ENCODE data around the gene PTPRN2. TPM values are rescaled to one million over a fixed set of nuclear protein-coding genes. Genes with fewer than 3 reads are reported as not detected.

Gene PTPRN2
- total and polyA plus RNA-seq, 9 of the 15 experiments (the other 6 are each of a cell fraction or from before 2014, with no cell fraction given) = not detected

DNA sequence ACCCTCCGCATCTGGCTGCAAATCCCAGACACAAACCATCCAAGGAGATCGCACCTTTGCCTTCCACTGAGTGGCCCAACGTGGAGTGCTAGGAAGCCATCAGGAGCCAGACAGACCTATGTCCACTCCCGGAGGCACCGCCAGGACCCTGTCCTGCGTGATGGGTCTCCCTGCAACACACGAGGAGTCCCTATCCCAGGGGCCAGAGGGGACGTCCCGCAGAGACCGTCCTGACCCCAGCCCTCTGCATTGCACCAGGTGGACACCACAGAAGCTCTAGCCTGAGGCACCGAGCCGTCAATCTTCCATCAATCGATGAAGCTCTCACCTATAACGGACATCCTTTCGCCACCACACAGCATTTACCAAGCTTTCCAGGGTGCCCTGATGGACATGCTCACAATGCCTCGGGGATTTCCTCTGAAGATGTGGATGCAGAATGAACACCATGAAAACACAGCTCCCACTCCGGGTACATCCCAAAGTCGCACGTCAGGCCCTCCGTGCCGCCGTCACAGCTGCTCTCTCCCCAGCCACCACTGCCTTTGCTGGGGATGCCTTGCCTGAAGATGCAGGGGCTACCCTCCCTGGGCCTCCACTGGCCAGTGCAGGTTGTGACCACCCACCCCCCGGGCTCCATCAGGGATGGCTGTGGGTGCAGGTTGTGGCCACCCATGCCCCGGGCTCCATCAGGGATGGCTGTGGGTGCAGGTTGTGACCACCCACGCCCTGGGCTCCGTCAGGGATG is 54.1 kb downstream of the PTPRN2 start:
- in situ Hi-C loops (cut with MboI) (no loop called here), intact Hi-C loops (cut with micrococcal nuclease) (no loop called here)
- Histone ChIP-seq H3K27me3 (ENCODE audit: control insufficient read depth in 2 of 2, insufficient read depth in 2 of 2, low read length in 2 of 2) (peaks cover 47 to 82% of the 10 kb centered on the region in 2 experiments; a peak in 4 of 5 replicates), H3K9ac (ENCODE audit: insufficient read depth in 1 of 2, low read depth in 2 of 2, low read length in 2 of 2) (no peak overlapping the region), H3K4me1 (replicated peaks in 1 of 2; ENCODE audit: control insufficient read depth in 2 of 2, insufficient read depth in 2 of 2, low read length in 2 of 2) (0 out of 5 replicates have a peak, but pooled peaks cover 0 to 3% of the 10 kb centered on the region in 2 experiments), H3K9me3 (replicated peaks; ENCODE audit: control insufficient read depth, insufficient read depth, low read depth, low read length) (no peaks in the 10 kb centered on the region), H3K79me2 (ENCODE audit: control insufficient read depth, insufficient read depth, low read length) (no peaks in the 10 kb centered on the region), H4K20me1 (replicated peaks; ENCODE audit: control insufficient read depth, insufficient read depth, low read length) (no peaks in the 10 kb centered on the region; the same call in 1 of the 2 replicates), H3K9me1 (ENCODE audit: control insufficient read depth, insufficient read depth, low read length) (no peaks in the 10 kb centered on the region), H3K4me2 (ENCODE audit: insufficient read depth, low read length) (no peak overlapping the region), H2AFZ (ENCODE audit: low read depth, low read length) (no peak overlapping the region), H3K4me3 (no peak overlapping the region), H3K27ac (ENCODE audit: extremely low read depth, low read depth, low read length) (no peak overlapping the region), H3K36me3 (ENCODE audit: control insufficient read depth, insufficient read depth, low read length) (no peaks in the 10 kb centered on the region)
- BruUV-seq (replicated peaks) = no TSS peak
- ATAC-seq (no peak), DNase-seq (ENCODE audit: extremely low read depth in 1 of 4, low spot score in 3 of 4) (no peak), FAIRE-seq (no peak)
- WGBS (ENCODE audit: insufficient coverage, low coverage, missing lambda C conversion rate) = 2% methylated on average over 26 of the region's 26 CpGs
- TF ChIP-seq SIRT6 (IDR thresholded peaks at IDR 0.05; ENCODE audit: low read depth, low read length) = no peak
- no peak for TF ChIP-seq CBX3 (IDR thresholded peaks at IDR 0.05; ENCODE audit: borderline replicate concordance in 1 of 2, low read length in 2 of 2)
- no peak for TF ChIP-seq ZNF143 (CRISPR knock-in tag; IDR thresholded peaks at IDR 0.05)
- TF ChIP-seq ETV5 (CRISPR knock-in tag; IDR thresholded peaks at IDR 0.05; ENCODE audit: low read depth) = no peak
- no peak for TF ChIP-seq ETS2 (tag; IDR thresholded peaks at IDR 0.05; ENCODE audit: borderline replicate concordance, poor library complexity, severe bottlenecking)
- no peak for TF ChIP-seq GABPA (tag; conservative IDR thresholded peaks at IDR 0.05; ENCODE audit: low read depth)
- TF ChIP-seq GATAD2B (IDR thresholded peaks at IDR 0.05; ENCODE audit: borderline replicate concordance) = no peak
- TF ChIP-seq, protein P1, sequence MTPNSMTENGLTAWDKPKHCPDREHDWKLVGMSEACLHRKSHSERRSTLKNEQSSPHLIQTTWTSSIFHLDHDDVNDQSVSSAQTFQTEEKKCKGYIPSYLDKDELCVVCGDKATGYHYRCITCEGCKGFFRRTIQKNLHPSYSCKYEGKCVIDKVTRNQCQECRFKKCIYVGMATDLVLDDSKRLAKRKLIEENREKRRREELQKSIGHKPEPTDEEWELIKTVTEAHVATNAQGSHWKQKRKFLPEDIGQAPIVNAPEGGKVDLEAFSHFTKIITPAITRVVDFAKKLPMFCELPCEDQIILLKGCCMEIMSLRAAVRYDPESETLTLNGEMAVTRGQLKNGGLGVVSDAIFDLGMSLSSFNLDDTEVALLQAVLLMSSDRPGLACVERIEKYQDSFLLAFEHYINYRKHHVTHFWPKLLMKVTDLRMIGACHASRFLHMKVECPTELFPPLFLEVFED (CRISPR knock-in tag; conservative IDR thresholded peaks at IDR 0.05) = no peak
- TF ChIP-seq, protein P2, sequence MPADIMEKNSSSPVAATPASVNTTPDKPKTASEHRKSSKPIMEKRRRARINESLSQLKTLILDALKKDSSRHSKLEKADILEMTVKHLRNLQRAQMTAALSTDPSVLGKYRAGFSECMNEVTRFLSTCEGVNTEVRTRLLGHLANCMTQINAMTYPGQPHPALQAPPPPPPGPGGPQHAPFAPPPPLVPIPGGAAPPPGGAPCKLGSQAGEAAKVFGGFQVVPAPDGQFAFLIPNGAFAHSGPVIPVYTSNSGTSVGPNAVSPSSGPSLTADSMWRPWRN (IDR thresholded peaks at IDR 0.05; ENCODE audit: low read depth) = no peak
- TF ChIP-seq ZNF76 (CRISPR knock-in tag; IDR thresholded peaks at IDR 0.05; ENCODE audit: borderline replicate concordance) = no peak
- TF ChIP-seq, protein P3, sequence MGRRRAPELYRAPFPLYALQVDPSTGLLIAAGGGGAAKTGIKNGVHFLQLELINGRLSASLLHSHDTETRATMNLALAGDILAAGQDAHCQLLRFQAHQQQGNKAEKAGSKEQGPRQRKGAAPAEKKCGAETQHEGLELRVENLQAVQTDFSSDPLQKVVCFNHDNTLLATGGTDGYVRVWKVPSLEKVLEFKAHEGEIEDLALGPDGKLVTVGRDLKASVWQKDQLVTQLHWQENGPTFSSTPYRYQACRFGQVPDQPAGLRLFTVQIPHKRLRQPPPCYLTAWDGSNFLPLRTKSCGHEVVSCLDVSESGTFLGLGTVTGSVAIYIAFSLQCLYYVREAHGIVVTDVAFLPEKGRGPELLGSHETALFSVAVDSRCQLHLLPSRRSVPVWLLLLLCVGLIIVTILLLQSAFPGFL (CRISPR knock-in tag; IDR thresholded peaks at IDR 0.05) = no peak
- TF ChIP-seq, protein P4, sequence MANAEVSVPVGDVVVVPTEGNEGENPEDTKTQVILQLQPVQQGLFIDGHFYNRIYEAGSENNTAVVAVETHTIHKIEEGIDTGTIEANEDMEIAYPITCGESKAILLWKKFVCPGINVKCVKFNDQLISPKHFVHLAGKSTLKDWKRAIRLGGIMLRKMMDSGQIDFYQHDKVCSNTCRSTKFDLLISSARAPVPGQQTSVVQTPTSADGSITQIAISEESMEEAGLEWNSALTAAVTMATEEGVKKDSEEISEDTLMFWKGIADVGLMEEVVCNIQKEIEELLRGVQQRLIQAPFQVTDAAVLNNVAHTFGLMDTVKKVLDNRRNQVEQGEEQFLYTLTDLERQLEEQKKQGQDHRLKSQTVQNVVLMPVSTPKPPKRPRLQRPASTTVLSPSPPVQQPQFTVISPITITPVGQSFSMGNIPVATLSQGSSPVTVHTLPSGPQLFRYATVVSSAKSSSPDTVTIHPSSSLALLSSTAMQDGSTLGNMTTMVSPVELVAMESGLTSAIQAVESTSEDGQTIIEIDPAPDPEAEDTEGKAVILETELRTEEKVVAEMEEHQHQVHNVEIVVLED (CRISPR knock-in tag; IDR thresholded peaks at IDR 0.05) = no peak
- TF ChIP-seq, protein P5, sequence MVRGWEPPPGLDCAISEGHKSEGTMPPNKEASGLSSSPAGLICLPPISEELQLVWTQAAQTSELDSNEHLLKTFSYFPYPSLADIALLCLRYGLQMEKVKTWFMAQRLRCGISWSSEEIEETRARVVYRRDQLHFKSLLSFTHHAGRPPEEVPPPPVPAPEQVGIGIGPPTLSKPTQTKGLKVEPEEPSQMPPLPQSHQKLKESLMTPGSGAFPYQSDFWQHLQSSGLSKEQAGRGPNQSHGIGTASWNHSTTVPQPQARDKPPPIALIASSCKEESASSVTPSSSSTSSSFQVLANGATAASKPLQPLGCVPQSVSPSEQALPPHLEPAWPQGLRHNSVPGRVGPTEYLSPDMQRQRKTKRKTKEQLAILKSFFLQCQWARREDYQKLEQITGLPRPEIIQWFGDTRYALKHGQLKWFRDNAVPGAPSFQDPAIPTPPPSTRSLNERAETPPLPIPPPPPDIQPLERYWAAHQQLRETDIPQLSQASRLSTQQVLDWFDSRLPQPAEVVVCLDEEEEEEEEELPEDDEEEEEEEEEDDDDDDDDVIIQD (CRISPR knock-in tag; IDR thresholded peaks at IDR 0.05) = no peak
- CTCF ChIA-PET (ENCODE audit: low intra/inter-chr PET ratio) = no interaction called here
- POLR2A ChIA-PET = interaction anchor here (0.6 to 1.5 kb wide), 2 partner anchors 8 to 74 kb away, joined by 3 read pairs; no protein-coding TSS in a partner anchor
